SK-N-MC (cell line): ENCODE measurements around the gene ERFE.

ENCODE experiments used
- EZH2 ChIP-seq: fragments of 200-600 bp; sonication (generic); IDR thresholded peaks from one replicate; pipeline ENCODE4 v1.6.1; 2017; ENCODE audit warnings: antibody characterized with exemption
- FOXP2 ChIP-seq: optimal IDR thresholded peaks from 2 replicates; pipeline ENCODE3; 2011; ENCODE audit warnings: mild to moderate bottlenecking, moderate library complexity; ENCODE audit not compliant: insufficient read depth; ENCODE audit errors: extremely low read length, control extremely low read depth
- POLR2AphosphoS5 ChIP-seq: IDR thresholded peaks from 2 replicates; pipeline ENCODE4 v1.6.1; 2012; ENCODE audit warnings: mild to moderate bottlenecking, low read depth, low read length, borderline replicate concordance

DNA sequence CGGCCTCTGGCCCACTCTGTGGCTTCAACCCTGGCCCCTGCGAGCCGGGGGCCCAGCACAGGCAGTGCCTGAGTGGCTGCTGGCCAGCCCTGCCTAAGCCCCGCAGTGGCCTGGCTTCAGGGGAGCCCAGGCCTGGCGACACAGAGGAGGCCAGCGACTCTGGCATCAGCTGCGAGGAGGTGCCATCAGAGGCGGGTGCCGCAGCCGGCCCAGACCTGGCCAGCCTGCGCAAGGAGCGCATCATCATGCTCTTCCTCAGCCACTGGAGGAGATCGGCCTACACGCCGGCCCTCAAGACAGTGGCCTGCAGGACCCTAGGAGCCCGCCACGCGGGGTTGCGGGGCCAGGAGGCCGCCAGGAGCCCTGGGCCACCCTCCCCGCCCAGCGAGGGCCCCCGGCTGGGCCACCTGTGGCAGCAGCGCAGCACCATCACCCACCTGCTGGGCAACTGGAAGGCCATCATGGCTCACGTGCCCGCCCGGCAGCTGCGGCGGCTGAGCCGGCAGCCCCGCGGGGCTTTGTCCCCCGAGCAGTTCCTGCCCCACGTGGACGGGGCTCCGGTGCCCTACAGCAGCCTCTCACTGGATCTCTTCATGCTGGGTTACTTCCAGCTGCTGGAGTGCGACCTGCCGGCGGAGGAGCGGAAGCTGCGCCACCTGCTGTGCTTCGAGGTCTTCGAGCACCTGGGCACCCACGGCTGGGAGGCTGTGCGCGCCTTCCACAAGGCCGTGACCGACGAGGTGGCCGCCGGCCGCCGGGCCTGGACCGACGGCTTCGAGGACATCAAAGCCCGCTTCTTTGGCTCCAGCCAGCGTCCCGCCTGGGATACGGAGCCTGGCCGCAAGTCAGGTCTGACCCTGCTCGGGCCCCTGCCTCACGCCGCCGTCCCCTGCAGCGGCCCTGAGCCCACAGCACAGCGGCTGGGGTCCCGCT, 27.8 kb upstream of the ERFE start:
- no peak for TF ChIP-seq POLR2AphosphoS5
- TF ChIP-seq EZH2: no peak
- TF ChIP-seq FOXP2: no peak
